MM.1S (cell line): Measurements from ENCODE around the gene SETBP1.

Experiments used
- EZH2 ChIP-seq: fragments of 300-600 bp; sonication (generic); optimal IDR thresholded peaks from 2 replicates; pipeline ENCODE3; 2017; ENCODE audit warnings: low read depth, mild to moderate bottlenecking, antibody characterized with exemption, low read length, mixed read lengths
- EZH2phosphoT487 ChIP-seq: fragments of 300-600 bp; sonication (generic); IDR thresholded peaks from 2 replicates; pipeline ENCODE4 v1.6.1; 2018; ENCODE audit warnings: antibody characterized with exemption, low read length
- TF ChIP-seq, protein P1 (sequence below): fragments of 300-600 bp; sonication (generic); IDR thresholded peaks from 2 replicates; pipeline ENCODE4 v1.5.1; 2016; ENCODE audit warnings: antibody characterized with exemption, low read length, mixed read lengths

DNA sequence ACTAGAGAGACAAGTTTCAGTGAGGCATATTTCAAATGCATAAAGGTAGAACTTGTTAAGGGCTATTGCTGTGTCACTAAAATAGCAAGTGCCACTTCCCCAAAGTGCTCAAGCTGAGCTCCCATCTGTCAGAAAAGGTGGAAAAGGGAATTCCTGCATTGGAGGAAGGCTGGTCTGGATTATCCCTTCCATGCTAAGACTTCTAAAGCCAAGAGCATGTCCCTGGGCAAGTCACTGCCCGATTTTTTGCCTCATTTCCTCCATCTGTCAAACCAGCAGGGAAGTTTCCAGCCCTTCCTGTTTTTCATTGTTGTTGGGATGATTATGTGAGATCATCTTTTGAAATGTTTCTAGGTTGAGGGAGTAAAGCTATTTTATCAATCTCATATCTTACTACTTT lies 175.5 kb downstream of the SETBP1 start:
- TF ChIP-seq, protein P1, sequence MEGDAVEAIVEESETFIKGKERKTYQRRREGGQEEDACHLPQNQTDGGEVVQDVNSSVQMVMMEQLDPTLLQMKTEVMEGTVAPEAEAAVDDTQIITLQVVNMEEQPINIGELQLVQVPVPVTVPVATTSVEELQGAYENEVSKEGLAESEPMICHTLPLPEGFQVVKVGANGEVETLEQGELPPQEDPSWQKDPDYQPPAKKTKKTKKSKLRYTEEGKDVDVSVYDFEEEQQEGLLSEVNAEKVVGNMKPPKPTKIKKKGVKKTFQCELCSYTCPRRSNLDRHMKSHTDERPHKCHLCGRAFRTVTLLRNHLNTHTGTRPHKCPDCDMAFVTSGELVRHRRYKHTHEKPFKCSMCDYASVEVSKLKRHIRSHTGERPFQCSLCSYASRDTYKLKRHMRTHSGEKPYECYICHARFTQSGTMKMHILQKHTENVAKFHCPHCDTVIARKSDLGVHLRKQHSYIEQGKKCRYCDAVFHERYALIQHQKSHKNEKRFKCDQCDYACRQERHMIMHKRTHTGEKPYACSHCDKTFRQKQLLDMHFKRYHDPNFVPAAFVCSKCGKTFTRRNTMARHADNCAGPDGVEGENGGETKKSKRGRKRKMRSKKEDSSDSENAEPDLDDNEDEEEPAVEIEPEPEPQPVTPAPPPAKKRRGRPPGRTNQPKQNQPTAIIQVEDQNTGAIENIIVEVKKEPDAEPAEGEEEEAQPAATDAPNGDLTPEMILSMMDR = no peak
- TF ChIP-seq EZH2 (no peak), EZH2phosphoT487 (no peak)
